HepG2 (cell line): ENCODE data around the gene PDSS2. TPM values are rescaled to one million over a fixed set of nuclear protein-coding genes. Genes with fewer than 3 reads are reported as not detected.

ENCODE experiments used
- ATAC-seq: fragments of 200-7000 bp; cut with Tn5 transposase; 3 replicates; pipeline ENCODE4 v1.9.1; 2020; ENCODE audit warnings: mild to moderate bottlenecking, moderate library complexity
- BruUV-seq: library from RNA; stranded (reverse); fragments of 400-500 nt; replicated peaks from 2 replicates; lab custom pipeline; 2021; lab: Mats Ljungman, UMichigan
- CTCF ChIA-PET: fragments of 300-600 bp; formaldehyde crosslinking; extraction: SDS; loops from one replicate; lab custom pipeline; 2021; ENCODE audit warnings: low total read pairs, inconsistent platforms, low intra/inter-chr PET ratio; lab: Yijun Ruan, JAX
- POLR2A ChIA-PET: fragments of 350-600 bp; sonication (Branson Sonifier 250); formaldehyde crosslinking; loops from one replicate; lab custom pipeline; 2020; ENCODE audit warnings: antibody characterized with exemption, inconsistent platforms; lab: Yijun Ruan, JAX
- DNase-seq: peaks from one replicate; pipeline ENCODE4 v3.0.0-alpha.2; 2015; ENCODE audit warnings: low spot score
- FAIRE-seq: peaks from 3 replicates; lab custom pipeline; 2011; peaks lifted over from hg19 to GRCh38; lab: Jason Lieb, UNC
- H2AFZ ChIP-seq: one replicate; pipeline ENCODE4 v1.6.1; 2011; ENCODE audit warnings: low read length, inconsistent platforms
- H3K27ac ChIP-seq: fragments of 300-600 bp; 3 replicates; pipeline ENCODE4 v1.8.0; 2011; ENCODE audit warnings: mixed run types, mild to moderate bottlenecking, mixed read lengths, low read length, inconsistent platforms; ENCODE audit not compliant: insufficient read depth; ENCODE audit errors: extremely low read length
- H3K27me3 ChIP-seq, 2 experiments: fragments of 200-600 bp in 1 of 2; 2 replicates in 1 of 2; 3 replicates in 1 of 2; pipeline versions ENCODE4 v1.6.0 to v1.8.0; 2011; ENCODE audit warnings: low read length in 2 of 2, mild to moderate bottlenecking in 2 of 2, moderate library complexity in 2 of 2, inconsistent platforms in 1 of 2; ENCODE audit not compliant: insufficient read depth in 2 of 2, control insufficient read depth in 1 of 2
- H3K36me3 ChIP-seq, 2 experiments: fragments of 200-600 bp in 1 of 2; replicated peaks in 1 of 2; 2 replicates in 1 of 2; 3 replicates in 1 of 2; pipeline versions ENCODE4 v1.5.1 to v1.8.0; 2011; ENCODE audit warnings: low read length in 2 of 2, inconsistent platforms in 1 of 2; ENCODE audit not compliant: insufficient read depth in 2 of 2, control insufficient read depth in 1 of 2
- H3K4me1 ChIP-seq: 2 replicates; pipeline ENCODE4 v1.5.1; 2012; ENCODE audit warnings: low read length, inconsistent platforms; ENCODE audit not compliant: insufficient read depth
- H3K4me2 ChIP-seq: 2 replicates; pipeline ENCODE4 v1.6.0; 2011; ENCODE audit warnings: low read depth, low read length, inconsistent platforms
- H3K4me3 ChIP-seq, 3 experiments: fragments of 200-600 bp in 1 of 3; sonication (generic), shearing (Covaris generic) in 1 of 3; replicated peaks in 1 of 3; 2 replicates each; pipeline ENCODE4 v1.5.1; 2011 to 2016; ENCODE audit warnings: low read length in 3 of 3, inconsistent platforms in 2 of 3, low read depth in 2 of 3, mild to moderate bottlenecking in 2 of 3, control low read depth in 1 of 3, mixed read lengths in 1 of 3; ENCODE audit not compliant: insufficient read depth in 1 of 3
- H3K79me2 ChIP-seq: one replicate; pipeline ENCODE4 v1.6.1; 2011; ENCODE audit warnings: low read length, inconsistent platforms; ENCODE audit not compliant: insufficient read depth
- H3K9ac ChIP-seq: 2 replicates; pipeline ENCODE4 v1.6.0; 2011; ENCODE audit warnings: mild to moderate bottlenecking, low read depth, low read length, inconsistent platforms; ENCODE audit not compliant: insufficient read depth
- H3K9me3 ChIP-seq: 2 replicates; pipeline ENCODE4 v1.5.1; 2012; ENCODE audit warnings: mild to moderate bottlenecking, low read length
- H4K20me1 ChIP-seq: 2 replicates; pipeline ENCODE4 v1.6.0; 2011; ENCODE audit warnings: inconsistent platforms, mild to moderate bottlenecking, low read length, moderate library complexity; ENCODE audit not compliant: insufficient read depth
- GATAD2A ChIP-seq: IDR thresholded peaks from 2 replicates; pipeline ENCODE4 v1.6.1; 2016
- HOXA3 ChIP-seq: sonication (generic); formaldehyde crosslinking; IDR thresholded peaks from 2 replicates; pipeline ENCODE4 v1.5.0; 2020; ENCODE audit warnings: missing genetic modification reagents
- MZF1 ChIP-seq: sonication (generic); formaldehyde crosslinking; IDR thresholded peaks from 2 replicates; pipeline ENCODE4 v1.8.1; 2023; ENCODE audit warnings: mild to moderate bottlenecking, missing genetic modification reagents, borderline replicate concordance
- PITX1 ChIP-seq: sonication (generic); formaldehyde crosslinking; IDR thresholded peaks from 2 replicates; pipeline ENCODE4 v1.5.1; 2020; ENCODE audit warnings: mild to moderate bottlenecking, missing genetic modification reagents
- POLR2AphosphoS5 ChIP-seq: IDR thresholded peaks from 2 replicates; pipeline ENCODE4 v1.6.1; 2012; ENCODE audit warnings: low read depth, low read length
- SRF ChIP-seq: IDR thresholded peaks from 2 replicates; pipeline ENCODE4 v1.6.1; 2011; ENCODE audit warnings: mild to moderate bottlenecking, low read depth, low read length, moderate library complexity
- TSC22D2 ChIP-seq: sonication (generic); formaldehyde crosslinking; IDR thresholded peaks from 2 replicates; pipeline ENCODE4 v1.5.1; 2020; ENCODE audit warnings: missing genetic modification reagents, mild to moderate bottlenecking, borderline replicate concordance
- YEATS2 ChIP-seq: sonication (generic); formaldehyde crosslinking; IDR thresholded peaks from 2 replicates; pipeline ENCODE4 v1.4.0; 2020; ENCODE audit warnings: missing genetic modification reagents, borderline replicate concordance
- ZMYM4 ChIP-seq: sonication (generic); formaldehyde crosslinking; IDR thresholded peaks from 2 replicates; pipeline ENCODE4 v1.8.1; 2023; ENCODE audit warnings: mild to moderate bottlenecking, missing genetic modification reagents
- ZNF264 ChIP-seq: sonication (generic); formaldehyde crosslinking; IDR thresholded peaks from 2 replicates; pipeline ENCODE4 v1.4.0; 2020; ENCODE audit warnings: missing genetic modification reagents
- ZNF33B ChIP-seq: sonication (generic); formaldehyde crosslinking; IDR thresholded peaks from 2 replicates; pipeline ENCODE4 v1.5.1; 2020; ENCODE audit warnings: mild to moderate bottlenecking, missing genetic modification reagents
- ZNF460 ChIP-seq: sonication (generic); formaldehyde crosslinking; IDR thresholded peaks from 2 replicates; pipeline ENCODE4 v1.5.1; 2020; ENCODE audit warnings: missing genetic modification reagents, mild to moderate bottlenecking, borderline replicate concordance
- ZNF550 ChIP-seq: sonication (generic); formaldehyde crosslinking; IDR thresholded peaks from 2 replicates; pipeline ENCODE4 v1.4.0; 2020; ENCODE audit warnings: mild to moderate bottlenecking, missing genetic modification reagents, borderline replicate concordance
- ZNF749 ChIP-seq: sonication (generic); formaldehyde crosslinking; IDR thresholded peaks from 2 replicates; pipeline ENCODE4 v1.8.0; 2022; ENCODE audit warnings: mild to moderate bottlenecking, missing genetic modification reagents, moderate library complexity, borderline replicate concordance
- ZNF772 ChIP-seq: sonication (generic); formaldehyde crosslinking; IDR thresholded peaks from 2 replicates; pipeline ENCODE4 v1.5.0; 2020; ENCODE audit warnings: mild to moderate bottlenecking, missing genetic modification reagents
- whole genome bisulfite sequencing: methylation state at CpG from one replicate; pipeline ENCODE4 v1.1.6; 2017; ENCODE audit warnings: low lambda C conversion rate; 5-methylcytosine and 5-hydroxymethylcytosine counted together
- in situ Hi-C: cut with HindIII; loops from 2 replicates; pipeline ENCODE4 v1.10.0; 2017; ENCODE audit warnings: low pct_unique_long_range_greater_than_20kb; ENCODE audit not compliant: extremely low pct_ligation_motif_present
- intact Hi-C: fragments of 100-400 bp; cut with micrococcal nuclease; formaldehyde crosslinking; loops from one replicate; pipeline ENCODE4 v1.10.0; 2022; ENCODE audit not compliant: unreplicated experiment
- polyA plus RNA-seq, 8 experiments: library from polyadenylated mRNA; depleted of rRNA in 3 of 8; stranded (reverse) in 7 of 8; unstranded in 1 of 8; fragments of >200 nt; fragmentation: Illumina TruSeq in 4 of 8; extraction: Trizol in 4 of 8; gene quantifications; 2 replicates each; pipeline versions ENCODE4 v1.2.1 to v1.2.3, GENCODE V29; 2011 to 2016; ENCODE audit warnings: low read depth in 4 of 8, missing spikeins in 1 of 8, mixed read lengths in 1 of 8; ENCODE audit not compliant: insufficient read depth in 1 of 8
- total RNA-seq, 5 experiments: library from RNA; depleted of rRNA; stranded (reverse); fragments of >200 nt; fragmentation: Illumina TruSeq; extraction: Trizol; gene quantifications; 2 replicates each; pipeline ENCODE4 v1.2.3, GENCODE V29; 2016; ENCODE audit warnings: low read depth in 1 of 5
- TF ChIP-seq, protein P1 (sequence below): sonication (generic); formaldehyde crosslinking; IDR thresholded peaks from 2 replicates; pipeline ENCODE4 v1.4.0; 2020; ENCODE audit warnings: mild to moderate bottlenecking, missing genetic modification reagents, borderline replicate concordance
- TF ChIP-seq, protein P2 (sequence below): sonication (generic); formaldehyde crosslinking; IDR thresholded peaks from 2 replicates; pipeline ENCODE4 v1.8.1; 2023; ENCODE audit warnings: mild to moderate bottlenecking, missing genetic modification reagents, borderline replicate concordance
- TF ChIP-seq, protein P3 (sequence below): sonication (generic); formaldehyde crosslinking; IDR thresholded peaks from 2 replicates; pipeline ENCODE4 v1.5.0; 2020; ENCODE audit warnings: mild to moderate bottlenecking, missing genetic modification reagents

The PDSS2 gene
- total and polyA plus RNA-seq, 2 of the 13 experiments (the other 11 are each of a cell fraction or from before 2014, with no cell fraction given), result 16.2 to 17.0 TPM

DNA sequence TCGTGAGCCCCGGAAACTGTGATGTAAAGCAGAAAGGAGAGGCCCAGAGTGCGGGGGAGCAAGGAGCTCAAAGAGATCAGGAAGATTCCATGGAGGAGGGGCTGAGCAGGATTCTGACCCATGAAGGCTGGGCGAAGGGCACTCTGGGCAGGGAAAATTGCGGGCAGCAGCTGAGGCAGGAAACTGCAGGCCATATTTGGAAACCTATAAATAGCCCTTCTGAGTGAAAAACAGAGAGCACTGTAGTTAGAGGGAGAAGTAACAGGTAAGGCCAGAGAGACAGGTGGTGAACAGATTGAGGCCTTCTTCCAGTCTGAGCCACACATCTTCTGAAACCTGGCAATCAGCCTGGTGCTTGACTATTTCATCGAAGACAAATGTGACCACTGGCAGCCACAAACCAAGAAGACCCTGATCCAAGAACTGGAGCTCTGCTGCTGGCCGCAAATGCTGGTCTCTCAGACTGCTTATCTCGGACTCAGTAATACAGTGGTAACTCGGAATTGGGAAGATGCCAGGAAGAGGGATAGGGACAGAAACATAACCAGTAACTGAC, 329.9 kb downstream of the PDSS2 start:
- intact Hi-C loops, result no loop called here
- H3K4me1 ChIP-seq, result peaks cover 47% of the 10 kb centered on the region
- WGBS, result 10% methylated on average over 9 of the region's 9 CpGs
- ChIA-PET POLR2A (interaction anchor here (2.2 kb wide), 1 partner anchor 14 kb away, joined by 10 read pairs; the partner anchor contains the start of gene BEND3), CTCF (no interaction called here)
- no peaks in the 10 kb centered on the region for H4K20me1 ChIP-seq
- H3K36me3 ChIP-seq, result no peaks in the 10 kb centered on the region
- H3K4me2 ChIP-seq, result peak overlapping the region; percentile 85
- no peaks in the 10 kb centered on the region for H3K27me3 ChIP-seq
- H3K9ac ChIP-seq, result peak overlapping the region; percentile 48; the same call in 1 of the 2 replicates
- peak; percentile 52 for ATAC-seq
- H2AFZ ChIP-seq, result peak overlapping the region; percentile 70
- H3K79me2 ChIP-seq, result no peaks in the 10 kb centered on the region
- peak overlapping the region; percentile 5 to 54 (median 20); a peak in 5 of 6 replicates for H3K4me3 ChIP-seq
- DNase-seq, result no peak
- FAIRE-seq, result no peak
- BruUV-seq, result no TSS peak
- no peak overlapping the region for H3K27ac ChIP-seq
- no peaks in the 10 kb centered on the region for H3K9me3 ChIP-seq
- in situ Hi-C loops, result no loop called here
- TF ChIP-seq GATAD2A (CRISPR knock-in tag), result no peak
- TF ChIP-seq HOXA3, result no peak
- TF ChIP-seq, protein P1, sequence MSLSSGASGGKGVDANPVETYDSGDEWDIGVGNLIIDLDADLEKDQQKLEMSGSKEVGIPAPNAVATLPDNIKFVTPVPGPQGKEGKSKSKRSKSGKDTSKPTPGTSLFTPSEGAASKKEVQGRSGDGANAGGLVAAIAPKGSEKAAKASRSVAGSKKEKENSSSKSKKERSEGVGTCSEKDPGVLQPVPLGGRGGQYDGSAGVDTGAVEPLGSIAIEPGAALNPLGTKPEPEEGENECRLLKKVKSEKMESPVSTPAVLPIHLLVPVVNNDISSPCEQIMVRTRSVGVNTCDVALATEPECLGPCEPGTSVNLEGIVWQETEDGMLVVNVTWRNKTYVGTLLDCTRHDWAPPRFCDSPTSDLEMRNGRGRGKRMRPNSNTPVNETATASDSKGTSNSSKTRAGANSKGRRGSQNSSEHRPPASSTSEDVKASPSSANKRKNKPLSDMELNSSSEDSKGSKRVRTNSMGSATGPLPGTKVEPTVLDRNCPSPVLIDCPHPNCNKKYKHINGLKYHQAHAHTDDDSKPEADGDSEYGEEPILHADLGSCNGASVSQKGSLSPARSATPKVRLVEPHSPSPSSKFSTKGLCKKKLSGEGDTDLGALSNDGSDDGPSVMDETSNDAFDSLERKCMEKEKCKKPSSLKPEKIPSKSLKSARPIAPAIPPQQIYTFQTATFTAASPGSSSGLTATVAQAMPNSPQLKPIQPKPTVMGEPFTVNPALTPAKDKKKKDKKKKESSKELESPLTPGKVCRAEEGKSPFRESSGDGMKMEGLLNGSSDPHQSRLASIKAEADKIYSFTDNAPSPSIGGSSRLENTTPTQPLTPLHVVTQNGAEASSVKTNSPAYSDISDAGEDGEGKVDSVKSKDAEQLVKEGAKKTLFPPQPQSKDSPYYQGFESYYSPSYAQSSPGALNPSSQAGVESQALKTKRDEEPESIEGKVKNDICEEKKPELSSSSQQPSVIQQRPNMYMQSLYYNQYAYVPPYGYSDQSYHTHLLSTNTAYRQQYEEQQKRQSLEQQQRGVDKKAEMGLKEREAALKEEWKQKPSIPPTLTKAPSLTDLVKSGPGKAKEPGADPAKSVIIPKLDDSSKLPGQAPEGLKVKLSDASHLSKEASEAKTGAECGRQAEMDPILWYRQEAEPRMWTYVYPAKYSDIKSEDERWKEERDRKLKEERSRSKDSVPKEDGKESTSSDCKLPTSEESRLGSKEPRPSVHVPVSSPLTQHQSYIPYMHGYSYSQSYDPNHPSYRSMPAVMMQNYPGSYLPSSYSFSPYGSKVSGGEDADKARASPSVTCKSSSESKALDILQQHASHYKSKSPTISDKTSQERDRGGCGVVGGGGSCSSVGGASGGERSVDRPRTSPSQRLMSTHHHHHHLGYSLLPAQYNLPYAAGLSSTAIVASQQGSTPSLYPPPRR (CRISPR knock-in tag), result no peak
- TF ChIP-seq ZMYM4 (CRISPR knock-in tag), result no peak
- TF ChIP-seq ZNF772 (CRISPR knock-in tag), result peak; percentile 58; the same call in 1 of the 2 replicates
- TF ChIP-seq YEATS2 (CRISPR knock-in tag), result no peak
- TF ChIP-seq ZNF550 (CRISPR knock-in tag), result no peak
- no peak for TF ChIP-seq PITX1
- TF ChIP-seq ZNF264 (CRISPR knock-in tag), result no peak
- no peak for TF ChIP-seq MZF1
- TF ChIP-seq TSC22D2 (CRISPR knock-in tag), result no peak
- no peak for TF ChIP-seq POLR2AphosphoS5
- TF ChIP-seq, protein P2, sequence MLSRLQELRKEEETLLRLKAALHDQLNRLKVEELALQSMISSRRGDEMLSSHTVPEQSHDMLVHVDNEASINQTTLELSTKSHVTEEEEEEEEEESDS (CRISPR knock-in tag), result no peak
- no peak for TF ChIP-seq ZNF460
- TF ChIP-seq SRF, result peak; percentile 91
- TF ChIP-seq ZNF749 (CRISPR knock-in tag), result no peak
- TF ChIP-seq ZNF33B (CRISPR knock-in tag), result no peak
- TF ChIP-seq, protein P3, sequence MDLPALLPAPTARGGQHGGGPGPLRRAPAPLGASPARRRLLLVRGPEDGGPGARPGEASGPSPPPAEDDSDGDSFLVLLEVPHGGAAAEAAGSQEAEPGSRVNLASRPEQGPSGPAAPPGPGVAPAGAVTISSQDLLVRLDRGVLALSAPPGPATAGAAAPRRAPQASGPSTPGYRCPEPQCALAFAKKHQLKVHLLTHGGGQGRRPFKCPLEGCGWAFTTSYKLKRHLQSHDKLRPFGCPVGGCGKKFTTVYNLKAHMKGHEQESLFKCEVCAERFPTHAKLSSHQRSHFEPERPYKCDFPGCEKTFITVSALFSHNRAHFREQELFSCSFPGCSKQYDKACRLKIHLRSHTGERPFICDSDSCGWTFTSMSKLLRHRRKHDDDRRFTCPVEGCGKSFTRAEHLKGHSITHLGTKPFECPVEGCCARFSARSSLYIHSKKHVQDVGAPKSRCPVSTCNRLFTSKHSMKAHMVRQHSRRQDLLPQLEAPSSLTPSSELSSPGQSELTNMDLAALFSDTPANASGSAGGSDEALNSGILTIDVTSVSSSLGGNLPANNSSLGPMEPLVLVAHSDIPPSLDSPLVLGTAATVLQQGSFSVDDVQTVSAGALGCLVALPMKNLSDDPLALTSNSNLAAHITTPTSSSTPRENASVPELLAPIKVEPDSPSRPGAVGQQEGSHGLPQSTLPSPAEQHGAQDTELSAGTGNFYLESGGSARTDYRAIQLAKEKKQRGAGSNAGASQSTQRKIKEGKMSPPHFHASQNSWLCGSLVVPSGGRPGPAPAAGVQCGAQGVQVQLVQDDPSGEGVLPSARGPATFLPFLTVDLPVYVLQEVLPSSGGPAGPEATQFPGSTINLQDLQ, result no peak
